Measurements from ENCODE around the gene VCAM1. TPM values are rescaled to one million over a fixed set of nuclear protein-coding genes. Genes with fewer than 3 reads are reported as not detected.

Gene VCAM1
- total RNA-seq, 3 donors from 2014 or later (not counting 1 experiment from before 2014, with no cell fraction given), result 0.12 to 0.15 TPM; not detected in 1

GRCh38 chr1:100724281-100724680 is 4.7 kb downstream of the VCAM1 start:
- intact Hi-C loops (cut with micrococcal nuclease), result no loop called here
- peaks cover 35 to 65% of the 10 kb centered on the region in 2 donors for H3K27me3 Mint-ChIP-seq (ENCODE audit: low read depth in 2 of 2)
- no peak overlapping the region for H3K27ac Mint-ChIP-seq
- Histone ChIP-seq H3K36me3 (ENCODE audit: control insufficient read depth, insufficient read depth, low read length) (no peaks in the 10 kb centered on the region), H3K27ac (ENCODE audit: low read length) (no peak overlapping the region), H3K4me1 (ENCODE audit: control insufficient read depth, insufficient read depth, low read length) (no peaks in the 10 kb centered on the region), H3K4me3 (ENCODE audit: low read length) (no peak overlapping the region), H3K9me3 (ENCODE audit: control insufficient read depth, insufficient read depth, low read length) (no peaks in the 10 kb centered on the region), H3K27me3 (ENCODE audit: control insufficient read depth, insufficient read depth, low read length) (peaks cover 3% of the 10 kb centered on the region)
- H3K4me1 Mint-ChIP-seq, result no peaks in the 10 kb centered on the region
- DNase-seq (no peak), ATAC-seq (no peak)
- H3K4me3 Mint-ChIP-seq, result no peak overlapping the region
- TF ChIP-seq CTCF (IDR thresholded peaks at IDR 0.05), result no peak
- H3K9me3 Mint-ChIP-seq, result no peaks in the 10 kb centered on the region
- H3K36me3 Mint-ChIP-seq, result no peaks in the 10 kb centered on the region

- no peaks in the 10 kb centered on the region for H3K36me3 ChIP-seq (ENCODE audit: control insufficient read depth, insufficient read depth, low read length)
- no peak overlapping the region for H3K27ac ChIP-seq (ENCODE audit: low read length)
Measured at GRCh38 chr1:100730130-100730529, 10.6 kb downstream of the VCAM1 start.

DNA sequence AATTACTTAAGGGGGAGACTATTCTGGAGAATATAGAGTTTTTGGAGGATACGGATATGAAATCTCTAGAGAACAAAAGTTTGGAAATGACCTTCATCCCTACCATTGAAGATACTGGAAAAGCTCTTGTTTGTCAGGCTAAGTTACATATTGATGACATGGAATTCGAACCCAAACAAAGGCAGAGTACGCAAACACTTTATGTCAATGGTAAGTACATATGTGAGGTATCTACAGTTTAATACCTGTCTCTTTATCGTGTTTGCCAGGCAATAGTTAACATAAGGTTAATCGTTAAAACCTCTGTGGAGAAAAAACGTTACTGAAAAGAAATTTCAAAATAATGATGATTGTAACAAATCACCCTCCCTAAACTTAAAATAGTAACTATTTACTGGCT is 11.8 kb downstream of the VCAM1 start:
- Mint-ChIP-seq H3K36me3 (no peaks in the 10 kb centered on the region), H3K9me3 (no peaks in the 10 kb centered on the region)
- 84% methylated on average over 4 of the region's 6 CpGs for WGBS (ENCODE audit: insufficient coverage)

More at GRCh38 chr1:100730130-100730529, 10.6 kb downstream of the VCAM1 start:
- Histone ChIP-seq H3K27me3 (ENCODE audit: control insufficient read depth, insufficient read depth, low read length) (no peaks in the 10 kb centered on the region), H3K9me3 (ENCODE audit: control insufficient read depth, insufficient read depth, low read length) (no peaks in the 10 kb centered on the region), H3K4me1 (ENCODE audit: control insufficient read depth, insufficient read depth, low read length) (no peaks in the 10 kb centered on the region), H3K4me3 (ENCODE audit: low read length) (no peak overlapping the region)
- DNase-seq (no peak), ATAC-seq (no peak)
- no peaks in the 10 kb centered on the region for H3K9me3 Mint-ChIP-seq
- WGBS (ENCODE audit: insufficient coverage), result 88% methylated on average over 1 of the region's 1 CpG
- H3K36me3 Mint-ChIP-seq, result no peaks in the 10 kb centered on the region
- no peak overlapping the region for H3K27ac Mint-ChIP-seq
- H3K27me3 Mint-ChIP-seq (ENCODE audit: low read depth in 2 of 2), result peaks cover 17 to 46% of the 10 kb centered on the region in 2 donors
- no peak for TF ChIP-seq CTCF (IDR thresholded peaks at IDR 0.05)
- intact Hi-C loops (cut with micrococcal nuclease), result no loop called here
- no peaks in the 10 kb centered on the region for H3K4me1 Mint-ChIP-seq
- H3K4me3 Mint-ChIP-seq, result no peak overlapping the region

More for the DNA sequence above, 11.8 kb downstream of the VCAM1 start:
- Mint-ChIP-seq H3K27ac (no peak overlapping the region), H3K4me1 (no peaks in the 10 kb centered on the region), H3K27me3 (ENCODE audit: low read depth in 2 of 2) (peaks cover 10 to 41% of the 10 kb centered on the region in 2 donors), H3K4me3 (no peak overlapping the region)
- no peak for TF ChIP-seq CTCF (IDR thresholded peaks at IDR 0.05)
- no peaks in the 10 kb centered on the region for H3K4me1 ChIP-seq (ENCODE audit: control insufficient read depth, insufficient read depth, low read length)
- DNase-seq (no peak), ATAC-seq (no peak)
- H3K27me3 ChIP-seq (ENCODE audit: control insufficient read depth, insufficient read depth, low read length), result no peaks in the 10 kb centered on the region
- no peak overlapping the region for H3K4me3 ChIP-seq (ENCODE audit: low read length)
- H3K27ac ChIP-seq (ENCODE audit: low read length), result no peak overlapping the region
- no peaks in the 10 kb centered on the region for H3K9me3 ChIP-seq (ENCODE audit: control insufficient read depth, insufficient read depth, low read length)
- intact Hi-C loops (cut with micrococcal nuclease), result no loop called here
- no peaks in the 10 kb centered on the region for H3K36me3 ChIP-seq (ENCODE audit: control insufficient read depth, insufficient read depth, low read length)

Data from natural killer cell (primary cell).